Measurements from ENCODE around the gene UGT2B17.
"Not testable (repeated sequence)": the region's sequence is repeated elsewhere in the genome, so short reads cannot be mapped to it uniquely, and the experiment has no call there.

UGT2B17 gene

DNA sequence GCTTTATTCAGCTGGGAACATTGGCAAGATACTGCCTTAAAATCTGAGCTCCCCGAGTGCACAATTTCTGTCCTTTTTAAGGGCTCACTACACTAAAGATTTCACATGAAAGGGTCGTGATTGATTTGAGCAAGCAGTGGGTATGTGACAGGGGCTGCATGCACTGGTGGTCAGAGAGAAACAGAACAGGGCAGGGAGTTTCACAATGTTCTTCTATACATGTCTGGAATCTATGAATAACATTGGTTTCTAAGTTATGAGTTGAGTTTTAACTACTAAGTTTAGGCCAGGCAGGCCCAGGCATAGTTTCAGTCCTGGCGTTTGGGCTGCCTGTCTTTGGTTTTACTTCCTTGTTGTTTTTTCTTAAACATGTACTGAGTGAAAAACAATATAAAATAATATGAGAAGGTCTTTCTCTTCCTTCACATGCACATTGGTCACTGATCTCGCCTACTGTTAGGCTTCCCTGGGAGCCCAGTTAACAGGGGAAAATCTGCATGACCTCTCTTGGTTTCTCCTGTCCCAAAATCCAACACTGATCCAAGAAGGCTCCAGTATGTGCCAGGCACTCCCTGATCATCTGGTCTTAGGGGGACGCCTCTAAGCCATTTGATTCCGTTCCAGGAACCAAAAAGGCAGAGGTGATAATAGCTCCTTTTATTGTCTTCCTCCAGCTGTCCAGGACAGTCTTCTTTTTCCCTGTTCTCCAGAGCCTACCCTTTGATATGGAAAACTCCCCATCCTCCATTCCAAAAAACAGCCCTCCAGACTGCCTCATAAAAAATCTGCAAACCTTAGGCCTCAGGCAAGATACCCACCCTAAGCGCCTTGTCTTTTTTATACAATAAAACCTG is at the start of gene UGT2B17:
UGT2B17 (minus strand) TSS at position 51 of the 854 bp plus-strand sequence. CDS start 7,838 bp downstream, outside the sequence.
- DNase-seq (ENCODE audit: low read depth in 2 of 2): no peak

DNA sequence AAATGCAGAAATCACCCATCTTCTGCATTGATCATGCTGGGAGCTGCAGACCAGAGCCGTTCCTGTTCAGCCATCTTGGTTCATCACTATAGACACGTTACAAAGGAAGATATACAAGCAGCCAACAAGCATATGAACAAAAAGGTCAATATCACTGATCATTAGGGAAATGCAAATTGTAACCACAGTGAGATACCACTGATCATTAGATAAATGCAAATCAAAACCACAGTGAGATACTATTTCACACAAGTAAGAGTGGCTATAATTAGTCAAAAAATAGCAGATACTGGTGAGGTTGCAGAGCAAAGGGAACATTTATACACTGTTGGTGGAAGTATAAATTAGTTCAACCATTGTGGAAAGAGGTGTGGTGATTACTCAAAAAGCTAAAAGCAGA is 46.6 kb upstream of the UGT2B17 start:
- not testable (repeated sequence) for DNase-seq (ENCODE audit: low read depth in 2 of 2)

- DNase-seq (ENCODE audit: low read depth in 2 of 2): no peak
These were observed 41.0 kb upstream of the UGT2B17 start for GRCh38 chr4:68617003-68617698.

GRCh38 chr4:68615699-68616422 is 39.7 kb upstream of the UGT2B17 start:
- DNase-seq (ENCODE audit: low read depth in 2 of 2): no peak

GRCh38 chr4:68613752-68614151 is 37.6 kb upstream of the UGT2B17 start:
- no peak for DNase-seq (ENCODE audit: low read depth in 2 of 2)

GRCh38 chr4:68606240-68606639 is 30.1 kb upstream of the UGT2B17 start:
- no peak for DNase-seq (ENCODE audit: low read depth in 2 of 2)

DNA sequence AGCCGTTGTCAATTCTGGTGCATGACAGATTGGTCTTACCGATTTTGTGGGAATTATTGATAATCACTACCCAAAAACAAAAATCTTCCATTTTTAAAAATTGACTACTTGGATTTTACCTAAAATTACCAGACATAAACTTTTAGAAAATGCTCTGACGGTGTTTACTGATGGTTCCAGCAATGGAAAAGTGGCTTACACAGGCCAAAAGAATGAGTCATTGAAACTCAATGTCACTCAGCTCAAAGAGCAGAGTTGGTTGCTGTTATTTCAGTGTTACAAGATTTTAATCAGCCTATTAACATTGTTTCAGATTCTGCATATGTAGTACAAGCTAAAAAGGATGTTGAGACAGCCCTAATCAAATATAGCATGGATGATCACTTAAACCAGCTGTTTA is 23.0 kb upstream of the UGT2B17 start:
- no peak for DNase-seq (ENCODE audit: low read depth in 2 of 2)

- DNase-seq (ENCODE audit: low read depth in 2 of 2): no peak
These were observed 21.4 kb upstream of the UGT2B17 start for GRCh38 chr4:68597482-68597881.

- DNase-seq (ENCODE audit: low read depth in 2 of 2): no peak
These were observed 18.6 kb upstream of the UGT2B17 start for GRCh38 chr4:68594678-68595077.

- no peak for DNase-seq (ENCODE audit: low read depth in 2 of 2)
These were observed 17.0 kb upstream of the UGT2B17 start for GRCh38 chr4:68593112-68593511.

DNA sequence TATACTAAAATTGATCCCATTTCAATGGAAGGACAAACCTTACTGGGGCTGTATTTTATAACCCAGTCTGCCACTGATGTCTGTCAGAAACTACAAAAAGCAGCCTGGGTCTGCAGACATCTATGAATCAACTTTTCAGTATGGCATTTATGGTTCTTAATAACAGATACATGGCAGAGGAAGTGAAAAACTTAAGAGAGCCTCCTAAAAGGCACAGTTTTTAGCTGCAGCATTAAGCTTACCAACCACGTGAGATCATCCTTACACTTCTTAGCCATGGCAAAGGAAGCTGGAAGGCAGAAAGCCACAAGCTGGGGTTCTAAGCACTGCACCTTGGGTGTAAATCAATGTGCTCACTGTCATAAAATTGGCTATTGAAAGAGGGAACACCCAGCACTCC is 16.6 kb upstream of the UGT2B17 start:
- no peak for DNase-seq (ENCODE audit: low read depth in 2 of 2)

GRCh38 chr4:68591204-68591603 is 15.1 kb upstream of the UGT2B17 start:
- no peak for DNase-seq (ENCODE audit: low read depth in 2 of 2)

DNA sequence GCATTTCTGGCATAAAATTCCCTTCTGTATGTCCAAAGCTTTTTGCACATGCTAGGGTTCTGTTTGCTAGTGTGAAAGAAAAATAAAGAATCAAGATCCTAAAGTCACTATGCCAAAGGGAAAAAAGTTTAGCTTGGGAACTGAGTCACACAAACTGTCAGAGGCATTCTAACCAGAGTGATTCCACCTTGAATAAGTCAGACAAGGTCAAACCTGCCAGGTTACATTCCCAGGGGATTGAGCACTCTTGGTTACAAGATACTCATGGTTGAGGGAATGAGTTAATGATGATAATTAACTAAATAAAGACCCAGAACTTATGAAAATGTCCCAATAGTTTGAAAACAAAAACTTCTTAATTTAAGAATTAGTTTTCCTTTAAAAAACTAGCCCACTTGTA is 13.7 kb upstream of the UGT2B17 start:
- no peak for DNase-seq (ENCODE audit: low read depth in 2 of 2)

- DNase-seq (ENCODE audit: low read depth in 2 of 2): no peak
These were observed 6.2 kb upstream of the UGT2B17 start for GRCh38 chr4:68582339-68582717.

DNA sequence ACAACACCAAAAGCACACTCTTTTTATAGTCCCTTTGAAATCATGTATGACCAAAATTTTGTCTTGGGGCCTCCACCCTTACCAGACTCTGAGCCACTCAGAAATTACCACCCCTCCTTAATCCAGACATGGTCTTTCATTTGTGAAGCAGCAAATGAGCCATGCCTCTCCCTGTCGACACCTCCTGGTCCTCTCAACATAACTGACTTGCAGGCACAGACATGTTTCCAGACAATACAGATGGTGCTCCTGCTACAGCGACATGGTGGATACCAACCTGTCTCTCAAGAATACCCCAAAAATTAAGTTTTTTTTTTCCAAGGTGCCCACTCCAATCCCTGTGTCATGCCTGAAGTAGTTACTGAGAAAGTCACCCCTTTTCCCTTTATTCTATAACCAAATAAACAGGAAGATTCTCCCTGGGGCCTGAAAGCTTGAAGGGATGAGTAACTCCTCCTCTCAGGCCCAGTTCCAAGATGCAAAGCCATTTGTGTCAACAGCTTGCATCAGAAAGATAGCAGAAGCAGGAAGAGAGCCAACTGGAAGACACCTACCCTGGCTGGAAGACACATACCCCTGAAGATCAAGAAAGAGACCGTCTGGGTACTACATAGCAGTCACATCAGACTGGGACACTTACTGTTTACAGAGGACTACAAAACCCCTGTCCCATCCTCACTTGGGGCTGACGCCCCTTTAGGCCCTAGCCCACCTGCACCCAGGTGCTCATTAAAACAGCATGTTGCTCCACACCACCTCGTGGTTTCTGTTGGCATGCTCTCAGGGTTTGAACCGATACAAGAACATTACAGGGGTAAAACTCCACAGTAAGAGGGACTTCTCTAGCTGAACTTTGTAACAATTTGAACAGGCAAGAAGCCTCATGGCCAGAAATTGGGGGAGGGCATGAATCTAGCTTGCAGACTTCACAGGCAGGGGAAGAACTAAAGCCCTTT is 5.5 kb upstream of the UGT2B17 start:
- no peak for DNase-seq (ENCODE audit: low read depth in 2 of 2)

- no peak for DNase-seq (ENCODE audit: low read depth in 2 of 2)
These were observed 1.5 kb upstream of the UGT2B17 start for GRCh38 chr4:68577590-68577989.

DNA sequence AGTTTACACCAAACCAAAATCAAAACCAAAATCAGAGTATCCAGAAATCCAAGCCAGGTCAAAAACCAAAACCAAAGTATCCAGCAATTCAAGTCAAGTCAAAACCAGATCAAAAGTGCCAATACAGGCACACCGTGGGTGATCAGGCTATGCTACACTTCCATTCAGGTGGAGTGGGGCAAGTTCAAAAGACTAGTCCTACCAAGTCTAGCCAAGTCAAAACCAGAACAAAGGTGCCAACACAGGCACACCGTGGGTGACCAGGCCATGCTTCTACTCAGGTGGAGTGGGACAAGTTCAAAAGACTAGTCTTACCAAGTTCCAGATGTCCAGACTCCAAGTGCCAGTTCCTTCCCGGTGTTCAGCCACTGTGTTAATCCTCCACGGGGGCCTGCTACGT is 486 bp downstream of the UGT2B17 start:
- not testable (repeated sequence) for DNase-seq (ENCODE audit: low read depth in 2 of 2)

DNA sequence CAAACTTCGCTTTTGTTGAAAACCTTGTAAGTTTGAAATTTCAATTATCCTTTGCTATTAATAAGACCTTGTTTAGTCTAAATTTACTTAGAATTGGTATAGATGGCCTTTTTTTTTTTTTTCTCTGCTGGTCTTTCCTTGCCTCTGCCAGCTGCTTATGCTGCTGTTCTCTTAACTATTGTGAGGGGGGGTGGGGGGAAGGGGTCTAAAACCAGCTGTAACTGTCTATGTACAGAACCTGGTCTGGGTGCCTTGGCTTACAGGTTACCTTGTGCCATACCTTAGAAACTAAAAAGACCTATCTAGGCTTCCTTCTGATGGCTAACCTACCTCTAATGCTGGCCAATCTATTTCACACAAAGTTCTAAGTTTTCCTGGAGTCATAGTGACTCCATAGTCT is 1.0 kb downstream of the UGT2B17 start:
- DNase-seq (ENCODE audit: low read depth in 2 of 2): no peak

GRCh38 chr4:68572653-68573170 is 3.4 kb downstream of the UGT2B17 start:
- DNase-seq (ENCODE audit: low read depth in 2 of 2): no peak

DNA sequence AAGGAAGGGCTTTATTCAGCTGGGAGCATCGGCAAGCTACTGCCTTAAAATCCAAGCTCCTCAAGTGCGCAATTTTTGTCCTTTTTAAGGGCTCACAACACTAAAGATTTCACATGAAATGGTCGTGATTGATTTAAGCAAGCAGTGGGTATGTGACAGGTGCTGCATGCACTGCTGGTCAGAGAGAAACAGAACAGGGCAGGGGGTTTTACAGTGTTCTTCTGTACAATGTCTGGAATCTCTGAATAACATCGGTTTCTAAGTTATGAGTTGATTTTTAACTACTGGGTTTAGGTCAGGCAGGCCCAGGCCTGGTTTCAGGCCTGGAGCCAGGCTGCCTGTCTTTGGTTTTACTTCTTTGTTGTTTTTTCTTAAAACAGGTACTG is 6.0 kb downstream of the UGT2B17 start:
- no peak for DNase-seq (ENCODE audit: low read depth in 2 of 2)

DNA sequence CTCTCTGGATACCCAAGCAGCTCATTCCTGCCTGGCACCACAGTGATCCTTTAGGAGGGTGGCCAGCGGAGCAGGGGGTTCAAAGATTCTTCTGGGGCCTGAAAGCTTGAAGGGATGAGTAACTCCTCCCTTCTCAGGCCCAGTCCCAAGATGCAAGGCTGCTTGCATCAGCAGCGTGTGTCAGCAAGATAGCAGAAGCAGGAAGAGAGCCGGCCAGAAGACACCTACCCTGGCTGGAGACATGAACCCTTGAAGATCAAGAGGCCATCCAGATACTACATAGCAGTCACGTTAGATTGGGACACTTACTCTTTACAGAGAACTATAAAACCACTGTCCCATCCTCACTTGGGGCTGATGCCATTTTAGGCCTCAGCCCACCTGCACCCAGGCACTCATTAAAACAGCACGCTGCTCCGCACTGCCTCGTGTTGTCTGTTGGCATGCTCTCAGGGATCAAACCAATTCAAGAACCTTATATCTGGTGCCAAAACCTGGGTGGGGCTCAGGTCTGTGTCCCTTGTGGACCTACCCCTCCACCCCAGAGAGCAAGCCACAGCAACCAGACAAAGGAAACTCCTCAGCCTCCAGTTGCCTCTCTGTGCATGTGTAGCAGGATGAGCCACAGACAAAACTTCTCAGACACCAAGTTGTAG is 6.5 kb downstream of the UGT2B17 start:
- DNase-seq (ENCODE audit: low read depth in 2 of 2): no peak

Data from stimulated activated CD8-positive, alpha-beta memory T cell treated with anti-CD3 and anti-CD28 coated beads, Interleukin-15, amount 100 ng/mL, for 4 hours (primary cell).